Measurements from ENCODE around the gene PHF10. TPM values are rescaled to one million over a fixed set of nuclear protein-coding genes. Genes with fewer than 3 reads are reported as not detected.

The PHF10 gene
- total and polyA plus RNA-seq, 2 of the 4 experiments (the other 2 are of a cell fraction), result 7.3 to 15.9 TPM

- no peak overlapping the region for H3K4me3 ChIP-seq (ENCODE audit: insufficient read depth, low read depth, low read length)
- ChIA-PET POLR2A (ENCODE audit: unreplicated experiment) (no interaction called here), CTCF (no interaction called here)
- peaks cover 3% of the 10 kb centered on the region for H3K9me3 ChIP-seq (ENCODE audit: control insufficient read depth, insufficient read depth, low read length)
- H4K8ac ChIP-seq (ENCODE audit: low read depth in 2 of 2, low read length in 2 of 2), result no peak overlapping the region
- H3K9ac ChIP-seq (ENCODE audit: low read depth, low read length), result no peak overlapping the region
- H3K18ac ChIP-seq (ENCODE audit: low read depth, low read length), result no peak overlapping the region
- H3K4me2 ChIP-seq (ENCODE audit: low read depth, low read length), result no peak overlapping the region
- no peak overlapping the region for H4K91ac ChIP-seq (ENCODE audit: insufficient read depth, low read depth, low read length)
- H2BK120ac ChIP-seq (ENCODE audit: low read depth, low read length), result no peak overlapping the region
- no peak overlapping the region for H2BK5ac ChIP-seq (ENCODE audit: low read depth, low read length, poor library complexity, severe bottlenecking)
- ATAC-seq (ENCODE audit: low read depth), result peak; percentile 35; the same call in 1 of the 2 replicates
- dilution Hi-C loops (cut with HindIII; ENCODE audit: low sequenced_read_pairs, unreplicated experiment), result no loop called here
- no TSS peak for BruUV-seq (replicated peaks)
- peak; percentile 8 for DNase-seq
- H3K27me3 ChIP-seq (ENCODE audit: control insufficient read depth, insufficient read depth, low read length), result no peaks in the 10 kb centered on the region
- WGBS, 2 experiments (ENCODE audit: extremely low coverage in 2 of 2, insufficient read length in 1 of 2), result no CpG with 5 or more reads among the region's 1 CpG
- H3K4me1 ChIP-seq (ENCODE audit: control insufficient read depth, insufficient read depth, low read length), result no peaks in the 10 kb centered on the region
- H3K79me1 ChIP-seq (ENCODE audit: low read depth in 1 of 2, low read length in 2 of 2), result peaks cover 3 to 7% of the 10 kb centered on the region in 2 experiments; a peak in 3 of 4 replicates
- no peak overlapping the region for H2BK15ac ChIP-seq (ENCODE audit: low read depth, low read length)
- H2AFZ ChIP-seq (replicated peaks; ENCODE audit: low read length, poor library complexity), result no peak overlapping the region
- H4K5ac ChIP-seq (ENCODE audit: low read depth, low read length), result no peak overlapping the region
- H3K56ac ChIP-seq (ENCODE audit: extremely low read depth, insufficient read depth, low read length), result no peak overlapping the region
- no peak overlapping the region for H2AK9ac ChIP-seq (replicated peaks; ENCODE audit: low read depth, low read length, poor library complexity)
- in situ Hi-C loops (cut with MboI; ENCODE audit: low sequenced_read_pairs), result no loop called here
- H3K14ac ChIP-seq (replicated peaks; ENCODE audit: low read depth, low read length), result no peak overlapping the region
- no peak overlapping the region for H2AK5ac ChIP-seq (ENCODE audit: low read depth, low read length)
- no peak overlapping the region for H3K27ac ChIP-seq (ENCODE audit: insufficient read depth, low read length)
- intact Hi-C loops (cut with micrococcal nuclease), result no loop called here
- H3K4ac ChIP-seq (ENCODE audit: low read depth, low read length), result no peak overlapping the region
- peaks cover 9% of the 10 kb centered on the region for H3K36me3 ChIP-seq (ENCODE audit: control insufficient read depth, insufficient read depth, low read length)
- H4K20me1 ChIP-seq (ENCODE audit: insufficient read depth, low read length), result no peaks in the 10 kb centered on the region
- TF ChIP-seq CHD1 (IDR thresholded peaks at IDR 0.05; ENCODE audit: low read depth, low read length) (no peak), BHLHE40 (IDR thresholded peaks at IDR 0.05; ENCODE audit: low read depth, low read length) (no peak), SMC3 (IDR thresholded peaks at IDR 0.05; ENCODE audit: low read depth, low read length) (no peak), MAFK (IDR thresholded peaks at IDR 0.05; ENCODE audit: low read depth, low read length) (no peak), POLR2A (IDR thresholded peaks at IDR 0.05; ENCODE audit: low read depth, low read length) (no peak), RCOR1 (IDR thresholded peaks at IDR 0.05; ENCODE audit: insufficient replicate concordance, low read length) (no peak), MXI1 (IDR thresholded peaks at IDR 0.05; ENCODE audit: borderline replicate concordance, low read depth, low read length) (no peak), CEBPB (IDR thresholded peaks at IDR 0.05; ENCODE audit: low read depth, low read length) (no peak), RFX5 (IDR thresholded peaks at IDR 0.05; ENCODE audit: low read depth, low read length) (no peak), USF2 (IDR thresholded peaks at IDR 0.05; ENCODE audit: low read depth, low read length) (no peak), NFE2L2 (IDR thresholded peaks at IDR 0.05; ENCODE audit: low read depth, low read length) (no peak), RAD21 (IDR thresholded peaks at IDR 0.05; ENCODE audit: low read length) (no peak), MAZ (IDR thresholded peaks at IDR 0.05; ENCODE audit: borderline replicate concordance, low read depth, low read length) (no peak), FOS (IDR thresholded peaks at IDR 0.05; ENCODE audit: low read depth, low read length) (no peak)
- TF ChIP-seq, protein P1, sequence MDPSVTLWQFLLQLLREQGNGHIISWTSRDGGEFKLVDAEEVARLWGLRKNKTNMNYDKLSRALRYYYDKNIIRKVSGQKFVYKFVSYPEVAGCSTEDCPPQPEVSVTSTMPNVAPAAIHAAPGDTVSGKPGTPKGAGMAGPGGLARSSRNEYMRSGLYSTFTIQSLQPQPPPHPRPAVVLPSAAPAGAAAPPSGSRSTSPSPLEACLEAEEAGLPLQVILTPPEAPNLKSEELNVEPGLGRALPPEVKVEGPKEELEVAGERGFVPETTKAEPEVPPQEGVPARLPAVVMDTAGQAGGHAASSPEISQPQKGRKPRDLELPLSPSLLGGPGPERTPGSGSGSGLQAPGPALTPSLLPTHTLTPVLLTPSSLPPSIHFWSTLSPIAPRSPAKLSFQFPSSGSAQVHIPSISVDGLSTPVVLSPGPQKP (IDR thresholded peaks at IDR 0.05; ENCODE audit: borderline replicate concordance, low read depth, low read length), result no peak
- TF ChIP-seq, protein P2, sequence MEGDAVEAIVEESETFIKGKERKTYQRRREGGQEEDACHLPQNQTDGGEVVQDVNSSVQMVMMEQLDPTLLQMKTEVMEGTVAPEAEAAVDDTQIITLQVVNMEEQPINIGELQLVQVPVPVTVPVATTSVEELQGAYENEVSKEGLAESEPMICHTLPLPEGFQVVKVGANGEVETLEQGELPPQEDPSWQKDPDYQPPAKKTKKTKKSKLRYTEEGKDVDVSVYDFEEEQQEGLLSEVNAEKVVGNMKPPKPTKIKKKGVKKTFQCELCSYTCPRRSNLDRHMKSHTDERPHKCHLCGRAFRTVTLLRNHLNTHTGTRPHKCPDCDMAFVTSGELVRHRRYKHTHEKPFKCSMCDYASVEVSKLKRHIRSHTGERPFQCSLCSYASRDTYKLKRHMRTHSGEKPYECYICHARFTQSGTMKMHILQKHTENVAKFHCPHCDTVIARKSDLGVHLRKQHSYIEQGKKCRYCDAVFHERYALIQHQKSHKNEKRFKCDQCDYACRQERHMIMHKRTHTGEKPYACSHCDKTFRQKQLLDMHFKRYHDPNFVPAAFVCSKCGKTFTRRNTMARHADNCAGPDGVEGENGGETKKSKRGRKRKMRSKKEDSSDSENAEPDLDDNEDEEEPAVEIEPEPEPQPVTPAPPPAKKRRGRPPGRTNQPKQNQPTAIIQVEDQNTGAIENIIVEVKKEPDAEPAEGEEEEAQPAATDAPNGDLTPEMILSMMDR (conservative IDR thresholded peaks at IDR 0.05; ENCODE audit: low read depth, low read length), result no peak
- 0 out of 2 replicates have a peak, but pooled peaks cover 2% of the 10 kb centered on the region for H3K9me1 ChIP-seq (ENCODE audit: insufficient read depth, low read length)
- H2BK20ac ChIP-seq (ENCODE audit: low read depth, low read length), result no peak overlapping the region
- H3K23ac ChIP-seq (ENCODE audit: low read depth, low read length), result no peak overlapping the region
These were observed 47.2 kb downstream of the PHF10 start for GRCh38 chr6:169677096-169677495.

Measured in IMR-90 (cell line).